ENCODE data around the gene XPR1.

DNA sequence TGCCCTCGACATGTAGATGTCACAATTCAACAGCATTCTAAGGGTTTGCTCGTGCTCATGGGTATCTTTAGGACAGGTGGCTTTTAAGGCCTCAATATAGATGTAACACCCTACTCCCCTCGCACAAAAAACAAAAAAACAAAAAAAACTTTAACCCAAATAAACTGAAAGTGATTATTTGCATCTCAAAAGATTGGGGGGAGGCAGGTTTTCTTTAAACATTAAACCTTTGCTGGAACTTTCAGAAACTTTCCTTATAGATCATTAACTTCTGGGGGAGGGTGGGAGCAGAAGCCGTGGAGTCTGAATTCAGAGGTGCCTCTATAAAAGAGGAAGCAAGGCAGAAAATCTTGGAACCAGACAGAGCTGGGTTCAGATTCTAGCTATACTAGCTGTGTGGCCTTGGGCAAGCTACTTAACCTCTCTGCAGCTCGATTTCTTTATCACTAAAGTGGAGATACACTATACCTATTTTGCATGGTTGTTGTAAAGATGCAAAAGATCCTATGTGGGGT, 277.7 kb downstream of the XPR1 start:
- no peak for TF ChIP-seq CTCF (IDR thresholded peaks at IDR 0.05; ENCODE audit: extremely low read depth in 1 of 2, insufficient read depth in 1 of 2, low read depth in 1 of 2, low read length in 2 of 2)
- TF ChIP-seq MYC (IDR thresholded peaks at IDR 0.05; ENCODE audit: low read depth, low read length) = no peak
- no peak for TF ChIP-seq POLR2AphosphoS5 (IDR thresholded peaks at IDR 0.05; ENCODE audit: insufficient read depth, low read depth, low read length)
- no peak for TF ChIP-seq JUN (IDR thresholded peaks at IDR 0.05; ENCODE audit: borderline replicate concordance, insufficient read depth, insufficient read length, low read depth)
- no peak for TF ChIP-seq MAX (IDR thresholded peaks at IDR 0.05; ENCODE audit: insufficient read depth, insufficient read length)
- TF ChIP-seq EZH2 (IDR thresholded peaks at IDR 0.05; ENCODE audit: borderline replicate concordance, low read depth, low read length, severe bottlenecking) = no peak
- no peak for TF ChIP-seq POLR2A (IDR thresholded peaks at IDR 0.05; ENCODE audit: low read depth, low read length)
- TF ChIP-seq FOS (IDR thresholded peaks at IDR 0.05; ENCODE audit: borderline replicate concordance, insufficient read depth, low read length) = no peak
- TF ChIP-seq GATA2 (IDR thresholded peaks at IDR 0.05; ENCODE audit: insufficient read depth, insufficient read length, low read depth, low read length) = no peak

All from endothelial cell of umbilical vein (primary cell).